GM19328 (cell line): Measurements from ENCODE around the gene HOXD11.

Source experiments
- ATAC-seq: cut with Tn5 transposase; IDR thresholded peaks from one replicate; pipeline ENCODE4 v1.9.1; 2021; ENCODE audit warnings: mild to moderate bottlenecking, moderate library complexity; ENCODE audit not compliant: unreplicated experiment

HOXD11 gene

GRCh38 chr2:176081376-176081836, 25.7 kb upstream of the HOXD11 start:
- no peak for ATAC-seq

- ATAC-seq: no peak
Observed at GRCh38 chr2:176081837-176082524, 25.1 kb upstream of the HOXD11 start.

GRCh38 chr2:176082525-176082823, 24.6 kb upstream of the HOXD11 start:
- ATAC-seq: no peak

GRCh38 chr2:176082824-176083751, 24.0 kb upstream of the HOXD11 start:
- ATAC-seq: no peak

- ATAC-seq: no peak
Observed at GRCh38 chr2:176083796-176084261, 23.3 kb upstream of the HOXD11 start, which contains the start of gene EVX2. Gene EVX2, minus strand, starts transcription at chr2:176083962. Its CDS starts 186 bp downstream, at chr2:176083776.

- no peak for ATAC-seq
Observed at GRCh38 chr2:176084611-176085119, 22.4 kb upstream of the HOXD11 start.

- no peak for ATAC-seq
Observed at GRCh38 chr2:176085120-176085788, 21.8 kb upstream of the HOXD11 start.

GRCh38 chr2:176085861-176086771, 21.0 kb upstream of the HOXD11 start:
- no peak for ATAC-seq

- no peak for ATAC-seq
Observed at GRCh38 chr2:176087330-176088047, 19.6 kb upstream of the HOXD11 start.

- no peak for ATAC-seq
Observed at GRCh38 chr2:176088048-176088936, 18.8 kb upstream of the HOXD11 start.

- no peak for ATAC-seq
Observed at GRCh38 chr2:176088937-176089842, 17.9 kb upstream of the HOXD11 start.

- ATAC-seq: no peak
Observed at GRCh38 chr2:176089843-176090395, 17.2 kb upstream of the HOXD11 start.

GRCh38 chr2:176090862-176091261, 16.2 kb upstream of the HOXD11 start:
- no peak for ATAC-seq

GRCh38 chr2:176091329-176092258, 15.5 kb upstream of the HOXD11 start:
- no peak for ATAC-seq

- no peak for ATAC-seq
Observed at GRCh38 chr2:176092270-176093144, 14.6 kb upstream of the HOXD11 start, which contains the start of gene HOXD13. Gene HOXD13, plus strand, starts transcription at chr2:176092721. Its CDS starts 170 bp downstream, at chr2:176092891.
